Measurements from ENCODE around the gene LRRC38. TPM values are rescaled to one million over a fixed set of nuclear protein-coding genes. Genes with fewer than 3 reads are reported as not detected.

The LRRC38 gene
- total RNA-seq, 1 donor from 2014 or later: not detected

DNA sequence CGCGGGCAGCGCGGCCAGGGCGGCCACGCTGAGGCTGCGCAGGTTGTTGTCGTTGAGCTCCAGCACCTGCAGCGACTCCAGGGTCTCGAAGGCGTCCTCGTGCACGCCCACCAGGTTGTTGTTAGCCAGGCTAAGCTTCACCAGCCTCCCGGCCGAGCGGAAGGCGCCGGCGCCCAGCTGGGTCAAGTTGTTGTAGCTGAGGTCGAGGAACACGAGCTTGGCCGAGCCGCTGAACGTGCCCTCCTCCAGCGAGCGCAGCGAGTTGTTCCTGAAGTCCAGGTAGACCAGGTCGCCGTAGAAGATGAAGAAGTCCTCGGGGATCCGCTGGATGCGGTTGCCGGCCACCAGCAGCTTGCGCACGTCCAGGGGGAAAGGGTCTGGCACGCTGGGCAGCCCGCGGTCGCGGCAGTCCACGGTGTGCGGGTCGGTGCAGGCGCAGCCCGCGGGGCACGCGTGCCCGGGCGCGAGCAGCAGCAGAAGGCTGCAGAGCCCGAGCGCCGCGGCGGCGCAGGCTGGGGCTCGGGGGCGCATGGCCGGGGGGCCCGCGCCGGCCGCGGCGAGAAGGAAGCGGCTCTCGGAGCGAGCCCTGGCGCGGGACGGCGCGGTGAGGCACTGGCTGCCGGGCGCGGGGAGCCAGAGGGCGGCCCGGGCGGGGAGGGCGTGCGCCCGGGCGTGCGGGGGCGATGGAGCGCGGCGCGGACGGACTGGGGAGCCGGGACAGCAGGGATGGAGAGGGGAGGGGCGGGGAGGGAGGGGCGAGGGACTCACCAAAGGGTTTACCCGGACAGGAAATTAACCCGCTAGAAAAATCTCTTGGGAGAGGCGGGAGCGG is 524 bp downstream of the LRRC38 start:
- Mint-ChIP-seq H3K36me3 (ENCODE audit: low read depth) (no peaks in the 10 kb centered on the region), H3K4me1 (ENCODE audit: low read depth) (no peaks in the 10 kb centered on the region), H3K27me3 (ENCODE audit: insufficient read depth) (peaks cover 23% of the 10 kb centered on the region), H3K27ac (no peak overlapping the region), H3K4me3 (no peak overlapping the region), H3K9me3 (no peaks in the 10 kb centered on the region)
- DNase-seq (ENCODE audit: low spot score): no peak
- intact Hi-C loops (cut with micrococcal nuclease): no loop called here

DNA sequence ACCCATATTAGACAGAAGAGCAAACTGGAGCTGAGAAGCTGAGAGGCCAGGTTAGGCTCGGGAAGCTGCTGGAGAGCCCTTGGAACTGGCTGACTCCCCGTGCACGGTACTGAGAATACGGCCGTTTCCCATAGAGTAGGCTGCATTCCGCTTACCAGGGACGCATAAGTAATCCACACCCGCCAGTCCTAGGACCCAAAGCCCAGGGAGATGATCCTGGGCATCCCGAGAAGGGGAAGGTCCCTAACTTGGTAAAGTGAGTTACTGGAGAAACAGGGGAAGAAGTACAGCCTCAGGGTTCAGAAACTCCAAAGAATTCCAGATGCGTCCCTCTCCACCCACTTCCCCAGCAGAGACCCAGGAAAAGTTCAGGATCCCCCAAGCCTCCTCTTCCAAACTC is 1.3 kb downstream of the LRRC38 start:
- Mint-ChIP-seq H3K4me3 (no peak overlapping the region), H3K27me3 (ENCODE audit: insufficient read depth) (peaks cover 23% of the 10 kb centered on the region), H3K27ac (no peak overlapping the region), H3K9me3 (no peaks in the 10 kb centered on the region), H3K36me3 (ENCODE audit: low read depth) (no peaks in the 10 kb centered on the region), H3K4me1 (ENCODE audit: low read depth) (no peaks in the 10 kb centered on the region)
- no peak for DNase-seq (ENCODE audit: low spot score)
- intact Hi-C loops (cut with micrococcal nuclease): no loop called here

DNA sequence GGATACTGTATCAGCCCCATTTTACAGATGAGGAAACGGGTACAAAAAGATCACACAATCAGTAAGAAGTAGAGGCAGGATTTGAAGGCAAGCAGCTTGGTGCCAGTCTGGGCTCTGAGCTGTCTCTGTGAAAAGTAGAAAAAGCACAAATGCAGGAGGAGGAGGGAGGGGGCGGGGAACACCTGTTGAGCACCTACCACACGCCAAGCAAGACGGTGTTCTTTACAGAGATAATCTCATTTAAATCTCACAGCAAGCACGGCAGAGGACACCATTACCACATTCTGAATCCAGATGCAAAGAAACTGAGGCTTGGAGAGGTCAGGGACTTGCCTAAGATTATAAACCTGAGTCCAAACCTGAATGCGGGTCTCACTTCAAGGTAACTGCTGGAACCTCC is 3.3 kb downstream of the LRRC38 start:
- H3K36me3 Mint-ChIP-seq (ENCODE audit: low read depth): no peaks in the 10 kb centered on the region
- no peak overlapping the region for H3K27ac Mint-ChIP-seq
- no peaks in the 10 kb centered on the region for H3K9me3 Mint-ChIP-seq
- H3K27me3 Mint-ChIP-seq (ENCODE audit: insufficient read depth): peaks cover 16% of the 10 kb centered on the region
- no peak overlapping the region for H3K4me3 Mint-ChIP-seq
- intact Hi-C loops (cut with micrococcal nuclease): no loop called here
- DNase-seq (ENCODE audit: low spot score): no peak
- no peaks in the 10 kb centered on the region for H3K4me1 Mint-ChIP-seq (ENCODE audit: low read depth)

DNA sequence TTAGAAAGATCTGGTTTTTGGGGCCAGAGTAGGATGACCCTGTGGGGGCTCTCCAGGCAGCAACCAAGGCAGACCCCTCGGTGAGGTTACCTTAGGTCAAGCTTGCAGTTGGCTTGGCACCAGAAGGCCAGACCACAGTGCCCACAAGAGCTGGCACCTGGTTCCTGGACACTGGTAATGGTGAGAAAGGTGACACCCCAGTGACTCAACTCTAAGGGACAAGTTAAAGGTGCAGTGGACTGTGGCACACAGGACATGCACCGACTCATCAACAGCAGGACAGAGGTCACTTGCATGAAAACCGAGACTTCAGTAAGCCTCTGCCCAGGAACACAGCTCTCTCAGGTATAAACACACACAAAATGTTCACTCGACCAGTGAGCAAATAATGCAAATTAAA is 6.7 kb downstream of the LRRC38 start:
- no peaks in the 10 kb centered on the region for H3K4me1 Mint-ChIP-seq (ENCODE audit: low read depth)
- H3K27ac Mint-ChIP-seq: no peak overlapping the region
- no peak overlapping the region for H3K4me3 Mint-ChIP-seq
- intact Hi-C loops (cut with micrococcal nuclease): no loop called here
- H3K9me3 Mint-ChIP-seq: no peaks in the 10 kb centered on the region
- peaks cover 2% of the 10 kb centered on the region for H3K27me3 Mint-ChIP-seq (ENCODE audit: insufficient read depth)
- DNase-seq (ENCODE audit: low spot score): no peak
- no peaks in the 10 kb centered on the region for H3K36me3 Mint-ChIP-seq (ENCODE audit: low read depth)

DNA sequence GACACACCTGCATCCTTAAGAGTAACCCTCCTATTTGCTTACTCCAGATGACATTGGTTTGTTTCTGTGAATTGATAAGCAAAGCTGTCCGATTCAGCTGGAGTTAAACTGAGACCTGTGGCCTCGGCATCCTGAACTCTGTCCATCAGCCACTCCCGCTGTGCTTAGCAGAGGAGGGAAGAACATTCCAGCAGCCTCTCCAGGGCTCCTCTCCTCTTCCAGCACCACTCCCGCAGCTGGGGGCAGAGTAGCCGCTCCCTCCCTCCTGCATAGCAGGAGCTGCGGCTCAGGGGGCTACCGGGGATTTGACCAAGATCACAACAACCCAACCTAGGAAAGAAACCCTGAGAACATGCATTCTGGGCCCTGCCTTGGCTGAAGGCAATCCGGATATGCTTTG is 8.8 kb downstream of the LRRC38 start:
- Mint-ChIP-seq H3K4me3 (no peak overlapping the region), H3K4me1 (ENCODE audit: low read depth) (no peaks in the 10 kb centered on the region), H3K9me3 (no peaks in the 10 kb centered on the region), H3K27ac (no peak overlapping the region), H3K27me3 (ENCODE audit: insufficient read depth) (no peaks in the 10 kb centered on the region), H3K36me3 (ENCODE audit: low read depth) (no peaks in the 10 kb centered on the region)
- DNase-seq (ENCODE audit: low spot score): no peak
- intact Hi-C loops (cut with micrococcal nuclease): no loop called here

DNA sequence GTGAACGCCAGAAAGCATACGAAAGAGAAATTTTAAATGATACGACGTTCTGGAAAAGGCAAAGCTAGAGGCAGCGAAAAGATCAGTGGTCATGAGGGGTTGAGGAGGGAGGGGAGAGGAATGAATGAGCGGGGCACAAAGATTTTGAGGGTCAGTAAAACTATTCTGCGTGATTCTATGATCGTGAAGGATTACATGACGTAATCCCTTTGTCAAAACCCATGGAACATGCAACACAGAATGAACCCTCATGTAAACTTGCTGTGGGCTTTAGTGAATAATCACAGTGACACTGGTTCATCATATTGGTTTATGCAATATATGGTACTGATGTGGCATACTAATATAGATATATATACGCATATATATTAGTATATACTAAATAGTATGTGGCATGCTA is 13.0 kb downstream of the LRRC38 start:
- DNase-seq (ENCODE audit: low spot score): no peak
- intact Hi-C loops (cut with micrococcal nuclease): no loop called here
- Mint-ChIP-seq H3K4me3 (no peak overlapping the region), H3K27me3 (ENCODE audit: insufficient read depth) (peaks cover 3% of the 10 kb centered on the region), H3K4me1 (ENCODE audit: low read depth) (no peaks in the 10 kb centered on the region), H3K9me3 (no peaks in the 10 kb centered on the region), H3K36me3 (ENCODE audit: low read depth) (no peaks in the 10 kb centered on the region), H3K27ac (no peak overlapping the region)

DNA sequence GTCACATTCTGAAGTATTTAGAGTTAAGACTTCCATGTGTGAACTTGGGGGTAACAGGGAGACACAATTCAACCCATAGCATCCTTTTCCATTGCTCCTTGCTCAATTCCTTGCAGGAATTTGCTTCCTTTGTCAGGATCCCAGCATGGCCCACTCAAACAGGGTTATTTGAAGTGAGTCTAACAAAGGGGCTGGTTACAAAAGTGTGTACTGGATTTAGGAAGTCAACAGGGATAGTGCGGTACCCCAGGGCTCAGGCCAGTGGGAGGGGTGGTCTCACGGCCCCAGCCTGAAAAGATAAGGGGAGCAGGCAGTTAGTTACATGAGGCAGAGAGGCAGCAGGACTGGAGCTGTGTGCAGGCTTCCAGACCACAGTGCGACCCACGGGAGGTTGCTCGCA is 14.4 kb downstream of the LRRC38 start:
- no peak overlapping the region for H3K27ac Mint-ChIP-seq
- DNase-seq (ENCODE audit: low spot score): no peak
- no peak overlapping the region for H3K4me3 Mint-ChIP-seq
- intact Hi-C loops (cut with micrococcal nuclease): no loop called here
- H3K36me3 Mint-ChIP-seq (ENCODE audit: low read depth): no peaks in the 10 kb centered on the region
- peaks cover 5% of the 10 kb centered on the region for H3K27me3 Mint-ChIP-seq (ENCODE audit: insufficient read depth)
- no peaks in the 10 kb centered on the region for H3K4me1 Mint-ChIP-seq (ENCODE audit: low read depth)
- no peaks in the 10 kb centered on the region for H3K9me3 Mint-ChIP-seq

DNA sequence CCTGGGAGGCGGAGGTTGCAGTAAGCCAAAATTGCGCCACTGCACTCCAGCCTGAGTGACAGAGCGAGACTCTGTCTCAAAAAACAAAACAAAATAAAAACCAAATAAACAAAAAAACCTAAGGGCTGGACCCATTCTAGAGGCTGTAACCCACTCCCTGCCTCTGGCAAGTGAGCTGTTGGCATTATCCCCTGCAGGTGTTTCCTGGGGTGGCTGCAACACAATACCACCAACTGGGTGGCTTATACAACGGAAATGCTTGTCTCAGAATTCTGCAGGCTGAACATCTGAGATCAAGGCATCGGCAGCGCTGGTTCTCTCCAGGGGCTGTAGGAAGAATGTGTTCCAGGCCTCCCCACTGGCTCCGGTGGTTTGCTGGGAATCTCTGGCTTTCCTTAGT is 15.2 kb downstream of the LRRC38 start:
- no peaks in the 10 kb centered on the region for H3K9me3 Mint-ChIP-seq
- intact Hi-C loops (cut with micrococcal nuclease): no loop called here

DNA sequence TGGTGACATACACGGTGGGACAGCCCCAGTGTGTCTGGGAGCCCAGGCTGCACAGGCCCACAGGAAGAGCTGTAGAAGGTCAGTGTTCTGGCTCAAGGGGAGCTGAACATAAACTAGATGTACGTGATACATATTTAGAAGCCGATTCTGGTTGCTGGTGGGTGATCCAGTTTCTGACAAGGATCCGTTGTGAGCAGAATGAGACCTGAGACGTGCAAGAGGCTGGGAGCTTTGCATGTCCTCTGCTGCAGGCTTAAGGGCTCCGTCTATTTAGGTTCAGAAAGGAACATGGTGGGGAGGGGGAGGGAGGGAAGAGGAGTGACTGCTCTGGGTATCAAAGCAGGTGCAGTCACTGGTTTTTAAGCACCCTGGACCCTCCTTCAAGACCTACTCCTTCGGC is 18.6 kb downstream of the LRRC38 start:
- Mint-ChIP-seq H3K36me3 (ENCODE audit: low read depth) (no peaks in the 10 kb centered on the region), H3K4me3 (no peak overlapping the region), H3K27me3 (ENCODE audit: insufficient read depth) (peaks cover 5% of the 10 kb centered on the region), H3K4me1 (ENCODE audit: low read depth) (no peaks in the 10 kb centered on the region), H3K27ac (no peak overlapping the region), H3K9me3 (no peaks in the 10 kb centered on the region)
- DNase-seq (ENCODE audit: low spot score): no peak
- intact Hi-C loops (cut with micrococcal nuclease): no loop called here

More for the DNA sequence above, 15.2 kb downstream of the LRRC38 start:
- Mint-ChIP-seq H3K27me3 (ENCODE audit: insufficient read depth) (peaks cover 5% of the 10 kb centered on the region), H3K36me3 (ENCODE audit: low read depth) (no peaks in the 10 kb centered on the region), H3K4me1 (ENCODE audit: low read depth) (no peaks in the 10 kb centered on the region), H3K27ac (no peak overlapping the region), H3K4me3 (no peak overlapping the region)
- no peak for DNase-seq (ENCODE audit: low spot score)

DNA sequence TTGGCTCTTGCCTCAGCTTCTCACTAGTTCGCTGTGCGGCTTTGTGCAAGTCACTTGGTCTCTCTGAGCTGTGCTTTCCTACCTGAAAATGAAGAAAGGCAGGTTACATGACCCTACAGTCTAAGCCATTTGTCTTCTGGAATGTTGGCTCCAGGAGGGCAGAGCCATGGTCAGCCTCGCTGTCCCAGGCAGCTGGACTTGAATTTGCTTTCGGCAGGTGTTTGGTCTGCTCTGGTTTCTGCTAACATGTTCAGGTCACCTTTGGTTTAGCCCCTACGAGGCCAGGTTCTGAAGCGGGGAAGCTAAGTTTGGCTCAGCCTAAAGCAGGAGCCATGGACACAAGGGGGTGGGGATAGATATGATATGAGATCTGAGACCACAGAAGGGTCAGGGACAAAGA is 19.1 kb downstream of the LRRC38 start:
- Mint-ChIP-seq H3K4me3 (no peak overlapping the region), H3K27ac (no peak overlapping the region), H3K36me3 (ENCODE audit: low read depth) (no peaks in the 10 kb centered on the region), H3K27me3 (ENCODE audit: insufficient read depth) (peaks cover 5% of the 10 kb centered on the region), H3K4me1 (ENCODE audit: low read depth) (no peaks in the 10 kb centered on the region), H3K9me3 (no peaks in the 10 kb centered on the region)
- no peak for DNase-seq (ENCODE audit: low spot score)
- intact Hi-C loops (cut with micrococcal nuclease): no loop called here

DNA sequence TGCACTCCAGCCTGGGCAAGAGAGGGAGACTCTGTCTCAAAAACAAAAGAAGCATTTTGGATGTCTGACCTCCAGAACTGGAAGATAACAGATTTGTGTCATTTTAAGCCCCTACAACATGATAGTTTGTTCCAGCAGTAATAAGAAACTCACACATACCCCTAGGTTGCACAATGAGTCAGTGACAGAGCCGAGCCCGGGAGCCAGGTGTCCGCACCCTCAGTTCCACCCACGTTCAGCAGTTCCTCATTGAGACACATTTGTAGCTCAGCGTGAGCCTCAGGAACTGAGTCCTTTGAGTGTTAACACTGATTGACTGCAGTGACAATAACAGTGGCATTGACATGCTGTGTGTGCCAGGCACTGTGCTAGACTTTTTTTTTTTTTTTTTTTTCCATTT is 19.8 kb downstream of the LRRC38 start:
- no peaks in the 10 kb centered on the region for H3K9me3 Mint-ChIP-seq
- peaks cover 2% of the 10 kb centered on the region for H3K27me3 Mint-ChIP-seq (ENCODE audit: insufficient read depth)
- no peak overlapping the region for H3K27ac Mint-ChIP-seq
- H3K4me3 Mint-ChIP-seq: no peak overlapping the region
- intact Hi-C loops (cut with micrococcal nuclease): no loop called here
- H3K4me1 Mint-ChIP-seq (ENCODE audit: low read depth): no peaks in the 10 kb centered on the region
- no peak for DNase-seq (ENCODE audit: low spot score)
- H3K36me3 Mint-ChIP-seq (ENCODE audit: low read depth): no peaks in the 10 kb centered on the region

DNA sequence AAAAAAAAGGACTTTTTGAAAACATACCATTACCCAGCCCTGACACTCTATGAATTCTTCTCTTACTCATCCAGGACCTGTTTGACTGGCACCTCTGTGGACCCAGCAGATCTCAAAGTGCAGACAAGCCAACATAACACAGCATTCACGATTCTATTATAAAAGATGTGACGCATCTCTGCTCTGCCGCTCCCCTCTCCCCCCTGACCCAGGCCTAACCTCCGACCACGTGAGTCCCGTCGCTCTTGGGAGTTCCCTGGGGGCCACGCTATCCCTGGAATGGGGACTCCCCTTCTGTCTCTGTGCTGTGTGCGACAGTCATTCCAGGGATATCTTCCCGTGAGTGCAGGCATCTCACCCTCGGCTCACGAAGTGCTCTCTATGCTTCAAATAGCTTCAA is 21.1 kb downstream of the LRRC38 start:
- Mint-ChIP-seq H3K27me3 (ENCODE audit: insufficient read depth) (peaks cover 7% of the 10 kb centered on the region), H3K4me3 (no peak overlapping the region), H3K9me3 (no peaks in the 10 kb centered on the region), H3K27ac (no peak overlapping the region), H3K36me3 (ENCODE audit: low read depth) (no peaks in the 10 kb centered on the region), H3K4me1 (ENCODE audit: low read depth) (no peaks in the 10 kb centered on the region)
- DNase-seq (ENCODE audit: low spot score): no peak
- intact Hi-C loops (cut with micrococcal nuclease): no loop called here

DNA sequence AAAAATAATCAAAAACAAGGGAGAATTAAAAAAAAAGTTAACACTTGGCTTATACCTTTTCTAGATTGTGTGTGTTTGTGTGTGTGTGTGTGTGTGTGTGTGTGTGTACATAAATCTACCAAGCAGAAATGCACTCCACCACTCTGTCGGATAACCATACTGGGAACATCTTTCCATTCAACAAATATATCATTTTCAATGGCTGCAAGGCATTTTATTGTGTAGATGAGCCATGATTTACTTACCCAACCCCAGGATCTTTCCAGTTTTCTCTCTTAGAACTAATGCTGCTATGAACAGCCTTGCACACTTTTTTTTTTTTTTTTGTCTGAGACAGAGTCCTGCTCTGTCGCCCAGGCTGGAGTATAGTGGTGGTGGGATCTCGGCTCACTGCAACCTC is 25.8 kb downstream of the LRRC38 start:
- Mint-ChIP-seq H3K27me3 (ENCODE audit: insufficient read depth) (peaks cover 11% of the 10 kb centered on the region), H3K27ac (no peak overlapping the region), H3K4me1 (ENCODE audit: low read depth) (no peaks in the 10 kb centered on the region), H3K4me3 (no peak overlapping the region), H3K36me3 (ENCODE audit: low read depth) (no peaks in the 10 kb centered on the region), H3K9me3 (no peaks in the 10 kb centered on the region)
- no peak for DNase-seq (ENCODE audit: low spot score)
- intact Hi-C loops (cut with micrococcal nuclease): no loop called here

Data from activated T-helper 1 cell treated with anti-CD3 and anti-CD28 coated beads, Interleukin-12 subunit alpha, Interleukin-12 subunit beta, Interleukin-2, Interleukin-4 antibody, amounts not matched to agents 30 ng/mL and 10 ng/mL and 1 ng/mL, durations not matched to agents 14 hours and 24 hours and 36 hours (primary cell).